Skeletal muscle tissue (tissue), 4 donors: ENCODE measurements around the gene IL17B. TPM values are rescaled to one million over a fixed set of nuclear protein-coding genes. Genes with fewer than 3 reads are reported as not detected.

ENCODE experiments used
- H3K27ac ChIP-seq: one replicate; pipeline ENCODE4 v1.7.0; 2013; ENCODE audit warnings: mild to moderate bottlenecking, low read depth, low read length, inconsistent platforms
- H3K27me3 ChIP-seq, 3 donors: one replicate each; pipeline ENCODE4 v1.7.0; 2013; ENCODE audit warnings: low read length in 3 of 3; ENCODE audit not compliant: control insufficient read depth in 3 of 3, insufficient read depth in 3 of 3
- H3K36me3 ChIP-seq, 3 donors: one replicate each; pipeline ENCODE4 v1.7.0; 2013; ENCODE audit warnings: low read length in 3 of 3; ENCODE audit not compliant: control insufficient read depth in 3 of 3, insufficient read depth in 3 of 3
- H3K4me1 ChIP-seq, 3 donors: one replicate each; pipeline ENCODE4 v1.7.0; 2013; ENCODE audit warnings: low read length in 3 of 3, mild to moderate bottlenecking in 3 of 3; ENCODE audit not compliant: control insufficient read depth in 3 of 3, insufficient read depth in 3 of 3
- H3K4me3 ChIP-seq, 3 donors: one replicate each; pipeline ENCODE4 v1.7.0; 2013; ENCODE audit warnings: low read length in 3 of 3
- H3K9ac ChIP-seq, 3 donors: one replicate each; pipeline ENCODE4 v1.7.0; 2013; ENCODE audit warnings: low read length in 3 of 3, mild to moderate bottlenecking in 3 of 3, moderate library complexity in 2 of 3, low read depth in 1 of 3
- H3K9me3 ChIP-seq, 3 donors: one replicate each; pipeline ENCODE4 v1.7.0; 2013; ENCODE audit warnings: low read length in 3 of 3; ENCODE audit not compliant: control insufficient read depth in 3 of 3
- total RNA-seq: library from RNA; depleted of rRNA; stranded (reverse); fragments of >200 nt; gene quantifications from one replicate; pipeline ENCODE4 v1.2.3, GENCODE V29; 2014
- donor health status: Osteomylitis.

Gene IL17B
- total RNA-seq, 1 donor from 2014 or later, result 247 TPM

GRCh38 chr5:149388498-149389190 is 9.6 kb upstream of the IL17B start:
- Histone ChIP-seq H3K9me3 (no peaks in the 10 kb centered on the region), H3K27ac (peak overlapping the region; percentile 67), H3K4me1 (peaks cover 33 to 43% (median 34%) of the 10 kb centered on the region in 3 donors), H3K4me3 (no peak overlapping the region), H3K9ac (no peak overlapping the region), H3K27me3 (no peaks in the 10 kb centered on the region), H3K36me3 (no peaks in the 10 kb centered on the region)

DNA sequence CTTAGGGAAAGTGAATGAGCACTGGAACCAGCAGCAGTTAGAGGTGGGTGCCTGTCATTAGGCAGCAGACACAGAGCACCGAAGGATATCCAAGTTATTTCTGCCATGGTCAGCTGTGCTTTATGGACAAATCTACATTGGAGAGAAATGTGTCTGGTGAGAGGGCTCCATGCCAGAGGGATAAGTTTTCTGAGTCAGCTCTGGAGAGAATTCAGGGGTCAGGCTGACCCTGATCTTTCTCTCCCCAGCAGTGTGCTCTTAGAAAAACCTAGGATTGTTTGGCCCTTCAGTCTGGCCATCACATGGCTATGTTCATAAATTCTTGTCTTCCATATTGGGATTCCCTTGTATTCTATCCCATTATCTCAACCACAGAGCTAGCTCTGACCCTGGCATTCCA is 8.9 kb upstream of the IL17B start:
- peaks cover 40 to 50% (median 41%) of the 10 kb centered on the region in 3 donors for H3K4me1 ChIP-seq
- H3K9ac ChIP-seq, result peak overlapping the region in 1 of 3 donors; percentile 41
- no peak overlapping the region for H3K4me3 ChIP-seq
- peak overlapping the region; percentile 67 for H3K27ac ChIP-seq
- no peaks in the 10 kb centered on the region for H3K27me3 ChIP-seq
- no peaks in the 10 kb centered on the region for H3K36me3 ChIP-seq
- H3K9me3 ChIP-seq, result no peaks in the 10 kb centered on the region

- H3K27ac ChIP-seq, result peak overlapping the region; percentile 67
- no peaks in the 10 kb centered on the region for H3K36me3 ChIP-seq
- H3K9me3 ChIP-seq, result no peaks in the 10 kb centered on the region
- peak overlapping the region in 1 of 3 donors; percentile 41 for H3K9ac ChIP-seq
- H3K27me3 ChIP-seq, result no peaks in the 10 kb centered on the region
- no peak overlapping the region for H3K4me3 ChIP-seq
- H3K4me1 ChIP-seq, result peaks cover 46 to 57% (median 49%) of the 10 kb centered on the region in 3 donors
Measured at GRCh38 chr5:149387081-149387631, 8.1 kb upstream of the IL17B start.

DNA sequence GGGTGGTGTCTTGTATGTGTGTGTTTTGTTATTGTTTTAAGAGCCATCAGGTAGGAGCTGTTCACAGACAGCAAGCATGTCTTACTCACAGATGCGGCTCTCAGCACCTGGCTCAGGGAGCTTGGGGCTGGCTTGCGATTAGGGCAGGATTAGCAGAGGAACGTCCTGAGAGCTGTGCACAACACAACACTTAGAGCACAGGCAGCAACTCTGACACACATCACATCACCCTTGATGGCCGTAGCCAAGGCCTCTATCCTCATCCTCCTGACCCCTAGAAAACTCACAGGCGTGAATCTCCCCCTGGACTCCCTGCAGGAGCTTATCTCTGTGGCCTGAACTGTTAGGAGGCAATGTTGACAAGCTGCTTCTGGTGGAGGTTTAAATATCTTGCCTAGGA is 7.1 kb upstream of the IL17B start:
- Histone ChIP-seq H3K4me3 (no peak overlapping the region), H3K27ac (peak overlapping the region; percentile 67), H3K9me3 (no peaks in the 10 kb centered on the region), H3K4me1 (peaks cover 54 to 63% (median 58%) of the 10 kb centered on the region in 3 donors), H3K9ac (peak overlapping the region in 2 of 3 donors; percentile 54 to 68), H3K36me3 (no peaks in the 10 kb centered on the region), H3K27me3 (no peaks in the 10 kb centered on the region)

DNA sequence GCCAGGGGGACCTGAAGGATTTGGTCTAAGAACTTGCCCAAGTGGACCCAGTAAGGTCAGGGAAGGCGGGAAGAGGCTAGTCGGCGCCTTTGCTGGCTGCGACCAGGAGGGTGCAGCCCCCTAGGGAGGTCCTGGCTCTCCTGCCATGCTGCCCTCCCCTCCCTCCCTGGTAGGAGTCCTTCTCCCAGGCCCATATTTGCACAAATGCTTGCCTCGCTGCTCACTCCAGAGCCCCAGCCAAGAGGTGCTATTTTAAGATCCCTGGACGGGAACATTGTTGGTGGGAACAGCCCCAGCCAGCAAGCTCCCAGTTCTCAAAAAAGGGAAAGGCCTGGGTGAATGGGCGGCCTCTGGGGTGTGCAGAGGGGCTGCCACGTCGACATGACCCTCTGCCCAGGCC is 4.3 kb upstream of the IL17B start:
- Histone ChIP-seq H3K4me3 (peak overlapping the region; percentile 17 to 42 (median 23)), H3K4me1 (peaks cover 43 to 59% (median 56%) of the 10 kb centered on the region in 3 donors), H3K9ac (peak overlapping the region; percentile 33 to 78 (median 59))

GRCh38 chr5:149382517-149383220 is 3.6 kb upstream of the IL17B start:
- no peaks in the 10 kb centered on the region for H3K27me3 ChIP-seq
- peaks cover 38 to 52% (median 52%) of the 10 kb centered on the region in 3 donors for H3K4me1 ChIP-seq

More for the DNA sequence above, 4.3 kb upstream of the IL17B start:
- H3K9me3 ChIP-seq, result no peaks in the 10 kb centered on the region
- H3K27ac ChIP-seq, result peak overlapping the region; percentile 67
- no peaks in the 10 kb centered on the region for H3K27me3 ChIP-seq
- no peaks in the 10 kb centered on the region for H3K36me3 ChIP-seq

GRCh38 chr5:149381986-149382338 is 2.9 kb upstream of the IL17B start:
- H3K9ac ChIP-seq, result peak overlapping the region; percentile 38 to 76 (median 65)
- no peaks in the 10 kb centered on the region for H3K36me3 ChIP-seq
- peak overlapping the region in 1 of 3 donors; percentile 49 for H3K4me3 ChIP-seq
- no peaks in the 10 kb centered on the region for H3K27me3 ChIP-seq
- H3K4me1 ChIP-seq, result peaks cover 33 to 48% (median 46%) of the 10 kb centered on the region in 3 donors
- no peaks in the 10 kb centered on the region for H3K9me3 ChIP-seq
- H3K27ac ChIP-seq, result peak overlapping the region; percentile 67

More at GRCh38 chr5:149382517-149383220, 3.6 kb upstream of the IL17B start:
- H3K27ac ChIP-seq, result peak overlapping the region; percentile 67
- no peaks in the 10 kb centered on the region for H3K9me3 ChIP-seq
- H3K4me3 ChIP-seq, result peak overlapping the region; percentile 17 to 42 (median 23)
- no peaks in the 10 kb centered on the region for H3K36me3 ChIP-seq
- peak overlapping the region in 2 of 3 donors; percentile 59 to 78 for H3K9ac ChIP-seq

DNA sequence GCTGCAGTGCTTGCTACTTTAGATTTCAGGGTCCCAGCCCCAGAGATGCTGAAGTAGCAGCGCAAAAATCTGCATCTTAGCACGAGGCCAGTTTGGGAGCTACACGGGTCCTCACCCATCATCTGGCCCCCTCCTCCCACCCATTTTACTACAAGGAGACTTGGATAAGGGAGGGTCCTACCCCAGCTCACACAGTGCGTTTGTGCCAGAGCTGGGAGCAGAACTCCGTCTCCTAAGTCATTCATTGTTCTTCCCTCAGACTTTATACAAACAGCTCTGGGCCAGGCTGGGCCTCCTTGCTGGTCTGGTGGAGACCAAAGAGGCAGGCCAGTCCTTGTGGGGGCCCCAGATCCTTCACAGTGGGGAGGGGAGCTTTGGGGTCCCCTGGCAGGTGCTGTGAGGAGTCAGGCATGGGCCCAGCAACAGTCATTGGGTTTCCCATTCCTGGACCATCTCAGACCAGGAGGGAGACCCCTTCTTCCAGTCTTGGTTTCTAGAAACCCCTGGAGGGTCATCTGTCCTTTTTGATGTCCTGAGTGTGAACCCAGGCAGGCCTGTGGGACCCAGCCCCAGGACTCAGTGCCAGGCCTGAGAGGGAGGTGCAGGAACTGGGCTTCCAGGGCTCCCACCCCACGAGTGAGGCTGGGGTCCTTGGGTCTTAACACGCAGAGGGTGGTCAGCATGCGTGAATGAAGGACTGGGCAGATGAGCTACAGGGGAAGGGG is 2.3 kb upstream of the IL17B start:
- Histone ChIP-seq H3K4me3 (peak overlapping the region in 1 of 3 donors; percentile 49), H3K4me1 (peaks cover 29 to 43% (median 41%) of the 10 kb centered on the region in 3 donors)

GRCh38 chr5:149380466-149381121 is 1.5 kb upstream of the IL17B start:
- Histone ChIP-seq H3K4me1 (peaks cover 26 to 35% (median 33%) of the 10 kb centered on the region in 3 donors), H3K4me3 (no peak overlapping the region), H3K27ac (peak overlapping the region; percentile 67), H3K27me3 (no peaks in the 10 kb centered on the region), H3K36me3 (no peaks in the 10 kb centered on the region), H3K9me3 (no peaks in the 10 kb centered on the region), H3K9ac (peak overlapping the region in 1 of 3 donors; percentile 76)

More for the DNA sequence above, 2.3 kb upstream of the IL17B start:
- no peaks in the 10 kb centered on the region for H3K27me3 ChIP-seq
- no peaks in the 10 kb centered on the region for H3K9me3 ChIP-seq
- H3K27ac ChIP-seq, result peak overlapping the region; percentile 67
- H3K9ac ChIP-seq, result peak overlapping the region; percentile 38 to 76 (median 65)
- no peaks in the 10 kb centered on the region for H3K36me3 ChIP-seq
